Esophagus muscularis mucosa (tissue), 4 donors: ENCODE measurements around the gene E2F4. TPM values are rescaled to one million over a fixed set of nuclear protein-coding genes. Genes with fewer than 3 reads are reported as not detected.

Experiments used
- DNase-seq: peaks from one replicate; pipeline ENCODE4 v3.0.0-alpha.2; 2017; ENCODE audit errors: extremely low spot score
- H3K27ac ChIP-seq, 4 donors: fragments of 200-600 bp; sonication (generic); replicated peaks in 1 of 4; 1 replicate in 3 of 4; 2 replicates in 1 of 4; pipeline ENCODE4 v1.5.1; 2016 to 2019; ENCODE audit warnings: mild to moderate bottlenecking in 1 of 4
- H3K27me3 ChIP-seq, 4 donors: fragments of 200-600 bp; sonication (generic); one replicate each; pipeline versions ENCODE4 v1.5.1 to v1.6.0; 2016 to 2019
- H3K36me3 ChIP-seq, 4 donors: fragments of 200-600 bp; sonication (generic); one replicate each; pipeline ENCODE4 v1.5.1; 2016 to 2019
- H3K4me1 ChIP-seq, 4 donors: fragments of 200-600 bp; sonication (generic); one replicate each; pipeline ENCODE4 v1.5.1; 2016 to 2019
- H3K4me3 ChIP-seq, 4 donors: fragments of 200-600 bp; sonication (generic); 1 replicate in 2 of 4; 2 replicates in 2 of 4; pipeline ENCODE4 v1.5.1; 2016 to 2019; ENCODE audit warnings: mild to moderate bottlenecking in 4 of 4, moderate library complexity in 1 of 4
- H3K9me3 ChIP-seq, 4 donors: fragments of 200-600 bp; sonication (generic); 1 replicate in 3 of 4; 2 replicates in 1 of 4; pipeline ENCODE4 v1.5.1; 2016 to 2019
- CTCF ChIP-seq, 3 experiments: fragments of 200-600 bp in 2 of 3; fragments of 450-650 bp in 1 of 3; sonication (generic) in 2 of 3; IDR thresholded peaks; one replicate each; pipeline ENCODE4 v1.5.1; 2017 to 2019; ENCODE audit warnings: antibody characterized with exemption in 3 of 3, mild to moderate bottlenecking in 2 of 3, moderate library complexity in 1 of 3
- EP300 ChIP-seq: sonication (generic); formaldehyde crosslinking; IDR thresholded peaks from one replicate; pipeline ENCODE4 v1.6.1; 2017; ENCODE audit warnings: antibody characterized with exemption
- POLR2A ChIP-seq: fragments of 450-650 bp; IDR thresholded peaks from one replicate; pipeline ENCODE4 v1.6.1; 2017; ENCODE audit warnings: antibody characterized with exemption, moderate library complexity, mild to moderate bottlenecking, low read depth
- POLR2AphosphoS5 ChIP-seq, 2 donors: sonication (generic); formaldehyde crosslinking; IDR thresholded peaks; one replicate each; pipeline ENCODE4 v1.6.1; 2017; ENCODE audit warnings: antibody characterized with exemption in 2 of 2
- WGBS: methylation state at CpG from one replicate; pipeline ENCODE4 v1.1.5; 2018; 5-methylcytosine and 5-hydroxymethylcytosine counted together
- intact Hi-C: fragments of 100-400 bp; cut with DNase I; formaldehyde crosslinking; loops from one replicate; pipeline ENCODE4 v1.15.1; 2023
- total RNA-seq, 4 donors: library from RNA; depleted of rRNA; stranded (reverse); fragments of >200 nt; gene quantifications; one replicate each; pipeline versions ENCODE4 v1.1.0 to v1.2.1, GENCODE V29; 2016

Gene E2F4
- total RNA-seq, 4 donors from 2014 or later: 54.8 to 96.9 (median 93.1) TPM

DNA sequence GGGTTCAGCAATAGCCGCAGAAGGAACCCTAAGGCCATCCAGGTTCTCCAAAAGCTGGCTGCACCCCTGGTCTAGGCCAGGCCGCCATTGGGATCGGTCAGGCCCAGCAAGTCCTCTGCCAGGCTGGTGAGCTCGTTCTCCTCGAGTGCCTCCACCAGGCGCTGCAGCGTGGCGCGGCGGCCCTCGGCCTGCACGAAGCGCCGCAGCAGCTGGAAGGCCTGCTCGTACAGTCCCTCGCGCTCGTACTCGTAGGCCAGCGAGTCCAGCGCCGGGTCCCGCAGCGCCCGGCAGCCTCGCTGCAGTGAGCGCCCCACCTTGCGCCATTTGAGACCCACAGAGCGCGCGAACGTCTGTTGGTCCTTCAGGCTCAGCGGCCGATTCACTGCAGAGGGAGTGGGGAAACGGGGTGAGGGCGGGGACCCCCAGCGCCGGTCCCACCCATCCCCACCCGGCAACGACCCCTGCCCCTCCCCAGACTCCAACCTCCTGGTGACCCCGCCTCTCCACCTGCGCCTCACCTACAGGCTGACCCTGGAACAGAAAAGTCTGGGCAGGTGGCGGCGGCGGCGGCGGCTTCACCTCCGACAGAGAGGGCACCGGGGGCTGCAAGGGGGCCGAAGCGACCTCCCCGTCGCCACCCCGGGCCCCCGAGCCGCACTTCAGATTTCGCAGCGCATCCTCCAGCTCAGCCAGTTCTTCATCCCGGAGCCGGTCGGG is 37.2 kb upstream of the E2F4 start:
- DNase-seq: no peak
- no peaks in the 10 kb centered on the region for H3K9me3 ChIP-seq
- peaks cover 0 to 2% (median 0%) of the 10 kb centered on the region in 4 donors for H3K36me3 ChIP-seq
- H3K27me3 ChIP-seq: no peaks in the 10 kb centered on the region
- WGBS: no CpG with 5 or more reads among the region's 61 CpGs
- H3K27ac ChIP-seq: no peak overlapping the region
- H3K4me3 ChIP-seq: peak overlapping the region; percentile 25 to 40 (median 32)
- TF ChIP-seq EP300: no peak
- no peak for TF ChIP-seq POLR2A
- peaks cover 28 to 49% (median 46%) of the 10 kb centered on the region in 4 donors for H3K4me1 ChIP-seq
- intact Hi-C loops: loop anchor here (5.0 kb wide), 2 partner anchors 137 to 257 kb away; no protein-coding TSS in a partner anchor

DNA sequence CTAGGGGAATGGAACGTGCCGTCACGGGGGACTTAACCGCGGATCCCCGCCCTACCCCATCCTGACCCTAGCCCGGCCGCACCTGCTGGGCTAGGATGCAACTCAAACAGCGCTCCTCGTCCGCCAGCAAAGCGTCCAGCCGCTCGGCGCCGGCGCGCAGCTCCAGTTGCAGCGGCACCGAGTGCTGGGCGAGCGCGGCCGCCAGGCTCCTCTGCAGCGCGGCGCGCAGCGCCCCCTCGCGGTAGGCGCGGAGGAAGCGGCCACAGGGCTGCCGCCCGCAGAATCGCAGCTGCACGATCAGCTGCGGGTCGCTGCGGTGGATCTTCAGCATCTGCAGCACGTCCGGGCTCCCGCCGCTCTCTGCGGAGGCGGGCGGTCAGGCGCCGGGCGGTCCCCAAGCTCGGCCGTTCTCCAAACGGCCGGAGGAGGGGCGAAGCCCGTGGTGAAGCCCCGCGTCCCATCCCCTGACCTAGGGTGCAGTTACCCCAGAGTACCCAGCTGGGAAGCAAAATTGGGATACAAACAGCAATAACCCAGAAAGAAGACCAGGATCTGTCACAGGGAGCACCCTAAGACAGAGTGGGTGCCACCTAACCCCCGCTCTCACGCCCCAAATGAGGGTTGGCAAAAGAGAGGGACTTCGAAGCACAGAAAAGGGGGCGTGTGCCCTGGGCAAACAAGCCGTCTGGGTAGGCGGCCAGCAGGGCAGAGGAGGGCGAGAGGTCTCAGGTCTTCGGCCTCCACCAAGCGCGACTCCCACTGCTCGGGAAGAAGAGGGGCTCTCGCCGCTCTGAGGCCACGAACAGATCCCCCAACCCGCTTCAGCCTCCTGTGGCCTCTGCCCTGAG is 36.4 kb upstream of the E2F4 start:
- Histone ChIP-seq H3K9me3 (no peaks in the 10 kb centered on the region), H3K27me3 (no peaks in the 10 kb centered on the region), H3K4me3 (peak overlapping the region; percentile 25 to 40 (median 32)), H3K36me3 (no peaks in the 10 kb centered on the region), H3K4me1 (peaks cover 32 to 48% (median 44%) of the 10 kb centered on the region in 4 donors), H3K27ac (no peak overlapping the region)
- 48% methylated on average over 14 of the region's 74 CpGs for WGBS
- TF ChIP-seq POLR2A (no peak), CTCF (IDR thresholded peaks at IDR 0.05) (peak; percentile 98 to 99 (median 98)), EP300 (no peak), POLR2AphosphoS5 (IDR thresholded peaks at IDR 0.05) (peak in 1 of 2 donors; percentile 19)
- DNase-seq: no peak
- intact Hi-C loops: loop anchor here (1.0 to 5.0 kb wide), 3 partner anchors 138 to 258 kb away; no protein-coding TSS in a partner anchor

DNA sequence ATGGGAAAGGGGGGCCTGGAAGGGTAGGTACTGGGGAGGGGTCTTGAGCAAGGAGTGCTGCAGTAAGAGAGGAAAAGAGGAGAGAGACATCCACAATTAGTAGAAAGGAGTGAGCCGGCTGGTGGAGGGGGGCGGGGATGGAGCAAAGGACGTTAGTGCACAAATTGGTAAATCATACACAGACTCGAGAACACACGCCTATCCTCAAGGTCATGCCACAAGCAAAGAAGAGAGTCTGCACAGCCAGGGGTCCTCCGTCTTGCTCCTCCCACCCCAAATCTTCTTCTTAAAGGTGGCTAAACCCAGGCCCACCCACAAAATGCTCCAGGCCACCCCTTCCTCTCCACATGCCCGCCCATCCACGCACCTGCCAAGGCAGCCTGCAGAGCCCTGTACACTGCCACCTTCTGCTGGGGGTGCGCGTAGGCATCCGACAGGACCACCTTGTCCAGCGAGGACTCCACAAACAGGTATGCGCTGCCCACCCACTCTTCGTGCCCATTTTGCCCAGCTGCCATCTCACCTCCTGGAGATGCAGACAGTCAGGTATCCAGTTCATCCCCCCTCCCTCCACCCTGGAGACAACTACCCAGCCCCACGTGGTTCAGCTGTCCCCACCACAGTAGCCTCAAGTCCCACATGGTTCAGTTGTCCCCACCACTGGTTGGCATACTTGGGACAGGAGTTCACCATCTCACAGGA is 35.7 kb upstream of the E2F4 start:
- H3K4me1 ChIP-seq: peaks cover 34 to 47% (median 43%) of the 10 kb centered on the region in 4 donors
- no peak overlapping the region for H3K4me3 ChIP-seq
- DNase-seq: no peak
- no peaks in the 10 kb centered on the region for H3K36me3 ChIP-seq
- no peaks in the 10 kb centered on the region for H3K27me3 ChIP-seq
- no peak overlapping the region for H3K27ac ChIP-seq
- TF ChIP-seq CTCF (IDR thresholded peaks at IDR 0.05) (no peak), POLR2A (no peak), POLR2AphosphoS5 (IDR thresholded peaks at IDR 0.05) (no peak), EP300 (no peak)
- WGBS: 74% methylated on average over 15 of the region's 15 CpGs
- intact Hi-C loops: loop anchor here (1.0 to 5.0 kb wide), 3 partner anchors 139 to 259 kb away; no protein-coding TSS in a partner anchor
- no peaks in the 10 kb centered on the region for H3K9me3 ChIP-seq

DNA sequence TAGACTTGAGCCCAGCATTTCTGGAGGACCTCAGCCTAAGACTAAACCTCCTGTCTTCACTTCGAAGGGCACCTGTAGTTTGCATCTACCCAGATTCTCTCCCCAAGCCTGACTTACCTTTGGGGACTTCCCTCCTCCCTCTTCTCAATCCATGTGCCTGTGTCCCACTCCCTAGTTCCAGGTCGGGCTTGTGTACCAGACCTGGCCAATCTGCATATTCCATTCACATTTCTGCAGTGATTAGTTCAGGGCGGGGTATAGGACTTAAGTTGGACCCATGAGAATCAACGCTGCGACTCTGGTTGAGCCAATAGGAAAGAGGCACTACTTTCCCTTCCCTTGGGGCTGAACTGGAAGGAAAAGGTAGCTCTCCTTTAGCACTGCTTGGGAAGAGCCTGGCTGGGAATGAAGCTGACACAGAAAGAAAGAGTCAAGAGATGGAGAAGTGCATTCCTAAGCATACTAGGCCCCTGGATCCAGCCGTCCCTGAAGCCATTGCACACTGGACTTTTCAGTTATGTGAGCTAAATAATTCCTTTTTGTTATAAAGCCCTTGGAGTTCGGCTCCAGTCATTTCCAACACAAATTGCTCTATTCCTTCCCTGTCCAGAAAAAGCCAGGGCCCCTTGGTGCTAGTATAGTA is 34.7 kb upstream of the E2F4 start:
- WGBS: 66% methylated on average over 7 of the region's 7 CpGs
- TF ChIP-seq CTCF (IDR thresholded peaks at IDR 0.05) (no peak), POLR2AphosphoS5 (IDR thresholded peaks at IDR 0.05) (no peak), EP300 (no peak), POLR2A (no peak)
- H3K9me3 ChIP-seq: no peaks in the 10 kb centered on the region
- H3K4me1 ChIP-seq: peaks cover 42 to 52% (median 47%) of the 10 kb centered on the region in 4 donors
- H3K27ac ChIP-seq: no peak overlapping the region
- intact Hi-C loops: loop anchor here (5.0 kb wide), 2 partner anchors 140 to 260 kb away; no protein-coding TSS in a partner anchor
- DNase-seq: no peak
- H3K36me3 ChIP-seq: no peaks in the 10 kb centered on the region
- no peaks in the 10 kb centered on the region for H3K27me3 ChIP-seq
- no peak overlapping the region for H3K4me3 ChIP-seq
